Superior temporal gyrus (tissue), 1 donor: ENCODE measurements around the gene BET1L.
"Not testable (repeated sequence)": the region's sequence is repeated elsewhere in the genome, so short reads cannot be mapped to it uniquely, and the experiment has no call there.

Experiments used
- DNase-seq: peaks from one replicate; pipeline ENCODE4 v3.0.0-alpha.2; 2016; ENCODE audit errors: extremely low spot score

The BET1L gene

DNA sequence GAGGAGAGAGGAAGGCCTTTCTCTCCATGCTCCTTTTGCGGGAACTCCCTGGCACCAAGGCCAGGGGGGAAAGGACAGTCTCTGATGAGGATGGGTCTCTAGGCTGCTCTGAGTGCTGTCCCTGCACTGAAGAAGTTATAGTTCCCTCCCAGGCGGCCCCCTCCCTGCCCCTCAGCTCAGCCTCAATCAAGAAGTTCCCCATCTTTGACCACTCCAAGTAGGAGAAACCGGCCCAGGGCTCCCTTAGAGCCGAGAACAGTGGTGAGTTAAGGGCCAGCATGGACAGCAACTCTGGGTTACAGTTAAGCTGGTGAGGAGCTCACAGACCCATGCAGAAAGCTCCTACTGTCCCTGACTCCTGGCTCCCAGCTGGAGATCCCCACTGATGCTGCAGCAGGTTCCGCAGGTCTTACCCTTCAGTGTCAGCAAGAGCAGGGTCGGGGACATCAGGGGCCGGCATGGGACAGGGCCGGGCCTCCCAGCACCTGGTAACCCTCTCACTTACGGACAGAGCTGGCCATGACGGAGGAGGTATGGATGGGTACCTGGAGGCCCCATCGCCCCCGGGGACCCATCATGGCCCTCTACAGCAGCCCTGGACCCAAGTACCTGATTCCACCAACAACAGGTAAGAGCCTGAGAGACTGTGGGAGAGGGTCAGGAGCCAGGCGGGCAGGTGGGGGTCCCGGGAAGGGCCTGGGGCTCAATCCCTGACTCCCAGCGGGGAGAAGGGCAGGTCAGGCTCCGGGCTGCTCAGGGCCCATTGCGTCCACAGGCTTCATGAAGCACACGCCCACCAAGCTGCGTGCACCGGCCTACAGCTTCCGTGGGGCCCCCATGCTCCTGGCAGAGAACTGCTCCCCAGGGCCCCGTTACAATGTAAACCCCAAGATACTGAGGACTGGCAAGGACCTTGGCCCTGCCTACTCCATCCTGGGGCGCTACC is 10.1 kb downstream of the BET1L start:
- DNase-seq, result no peak

DNA sequence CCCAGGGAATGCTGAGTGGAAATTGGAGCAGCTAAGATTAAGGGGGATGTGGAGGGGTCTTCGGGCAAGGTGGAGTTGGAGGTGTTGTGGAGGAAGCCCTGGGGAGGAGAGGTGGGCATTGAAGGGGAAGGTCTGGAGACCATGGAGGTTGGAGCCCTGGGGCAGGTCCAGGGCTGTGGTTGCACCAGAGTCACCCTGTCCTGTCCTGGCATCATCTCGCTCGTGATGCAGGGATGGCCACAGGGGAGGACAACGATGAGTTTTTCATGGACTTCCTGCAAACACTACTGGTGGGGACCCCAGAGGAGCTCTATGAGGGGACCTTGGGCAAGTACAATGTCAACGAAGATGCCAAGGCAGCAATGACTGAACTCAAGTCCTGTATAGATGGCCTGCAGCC is 13.7 kb downstream of the BET1L start:
- DNase-seq, result not testable (repeated sequence)

DNA sequence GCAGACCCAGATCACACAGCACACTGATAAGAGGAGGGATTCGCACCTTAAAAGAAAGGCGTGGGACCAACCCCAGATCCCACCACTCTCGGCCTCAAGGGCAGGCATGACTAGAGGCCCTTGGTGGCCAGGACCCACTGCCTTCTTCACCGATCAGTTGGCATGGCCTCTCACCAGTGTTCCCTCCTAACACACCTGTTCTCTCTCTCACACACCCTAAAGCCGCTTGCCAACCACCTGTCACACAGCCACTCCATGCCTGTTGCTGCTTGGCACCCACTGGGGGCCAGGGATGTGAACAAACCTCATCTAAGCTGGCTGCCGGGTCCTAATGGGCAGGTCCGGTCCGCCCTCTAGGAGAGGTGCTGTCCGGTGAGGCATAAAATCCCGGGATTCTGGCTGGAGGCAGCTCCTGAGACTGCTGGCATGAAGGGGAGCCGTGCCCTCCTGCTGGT is 14.5 kb downstream of the BET1L start, which contains the start of gene SCGB1C1:
Gene SCGB1C1, plus strand, starts transcription at position 405 of the 455 bp plus-strand sequence. Its CDS starts 22 bp downstream, at position 427.
- DNase-seq, result not testable (repeated sequence)

DNA sequence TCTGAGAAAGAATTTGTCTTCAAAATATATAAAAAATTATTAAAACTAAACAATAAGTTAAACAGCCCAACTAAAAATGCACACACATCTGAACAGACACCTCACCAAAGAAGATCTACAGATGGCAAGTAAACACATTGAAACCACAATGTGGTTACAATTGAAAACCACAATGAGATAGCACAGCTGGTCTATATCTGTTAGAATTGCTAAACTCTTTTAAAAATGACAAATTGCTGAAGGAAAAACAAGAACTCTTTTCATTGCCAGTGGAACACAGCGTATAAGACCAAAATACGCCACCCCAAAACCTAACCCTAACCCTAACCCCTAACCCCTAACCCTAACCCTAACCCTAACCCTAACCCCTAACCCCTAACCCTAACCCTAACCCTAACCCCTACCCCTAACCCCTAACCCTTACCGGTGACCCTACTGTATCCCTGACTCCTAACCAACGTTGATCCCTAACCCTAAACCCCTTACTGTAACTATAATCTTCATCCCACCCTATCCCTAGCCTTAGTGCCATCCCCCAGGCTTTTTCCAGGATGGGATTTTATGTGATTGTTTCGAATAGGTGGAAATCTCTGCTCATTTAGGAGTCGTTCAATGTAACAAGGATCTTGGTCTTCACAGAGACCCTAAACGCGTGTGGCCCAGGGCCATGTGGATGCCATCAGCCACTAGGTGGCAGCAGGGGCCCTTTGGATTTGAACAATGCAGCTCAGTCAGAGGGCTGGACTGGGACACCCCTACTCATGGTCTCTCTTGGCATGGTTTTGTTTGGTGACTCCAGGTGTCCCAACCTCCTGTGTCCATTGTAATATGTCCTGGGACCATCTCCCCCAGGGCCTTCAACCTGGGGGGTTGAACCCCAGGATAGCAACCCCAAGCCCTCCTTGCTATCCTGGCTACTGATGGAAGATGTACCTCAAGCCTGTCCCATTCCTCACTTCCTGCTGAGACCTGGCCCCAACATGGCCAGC is 15.4 kb downstream of the BET1L start:
- not testable (repeated sequence) for DNase-seq

DNA sequence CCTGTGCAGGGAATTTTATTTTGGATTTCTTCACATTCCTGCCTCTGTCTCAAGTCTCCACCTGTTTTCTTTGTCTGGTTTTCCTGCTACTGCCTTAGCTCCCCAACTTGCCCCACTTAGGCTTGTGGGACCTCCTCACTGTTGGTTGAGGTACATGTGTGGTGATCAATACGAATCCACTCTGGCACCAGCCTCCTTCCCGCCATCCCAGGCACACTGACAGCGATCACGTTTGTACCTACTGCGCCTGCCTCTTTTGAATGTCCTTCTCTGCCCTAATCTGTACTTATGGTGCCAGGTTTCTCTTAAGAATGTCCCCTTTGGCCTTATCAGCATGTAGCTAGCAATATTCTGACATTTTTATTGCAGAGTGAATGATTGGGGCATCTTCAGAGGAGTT is 16.7 kb downstream of the BET1L start:
- DNase-seq, result not testable (repeated sequence)

DNA sequence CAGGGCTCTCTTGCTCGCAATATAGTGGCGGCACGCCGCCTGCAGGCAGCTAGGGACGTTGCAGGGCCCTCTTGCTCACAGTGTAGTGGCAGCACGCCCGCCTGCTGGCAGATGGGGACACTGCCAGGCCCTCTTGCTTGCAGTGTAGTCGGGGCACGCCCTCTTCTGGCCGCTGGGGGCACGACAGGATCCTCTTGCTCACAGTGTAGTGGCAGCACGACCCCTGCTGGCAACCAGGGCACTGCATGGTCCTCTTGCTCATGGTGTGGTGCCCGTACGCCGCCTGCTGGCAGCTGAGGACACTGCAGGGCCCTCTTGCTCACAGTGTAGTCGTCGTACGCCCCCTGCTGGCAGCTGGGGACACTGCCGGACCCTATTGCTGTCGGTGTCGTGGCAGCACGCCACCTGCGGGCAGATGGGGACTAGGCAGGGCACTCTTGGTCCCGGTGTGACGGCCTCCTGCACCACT is 17.3 kb downstream of the BET1L start:
- DNase-seq, result not testable (repeated sequence)

DNA sequence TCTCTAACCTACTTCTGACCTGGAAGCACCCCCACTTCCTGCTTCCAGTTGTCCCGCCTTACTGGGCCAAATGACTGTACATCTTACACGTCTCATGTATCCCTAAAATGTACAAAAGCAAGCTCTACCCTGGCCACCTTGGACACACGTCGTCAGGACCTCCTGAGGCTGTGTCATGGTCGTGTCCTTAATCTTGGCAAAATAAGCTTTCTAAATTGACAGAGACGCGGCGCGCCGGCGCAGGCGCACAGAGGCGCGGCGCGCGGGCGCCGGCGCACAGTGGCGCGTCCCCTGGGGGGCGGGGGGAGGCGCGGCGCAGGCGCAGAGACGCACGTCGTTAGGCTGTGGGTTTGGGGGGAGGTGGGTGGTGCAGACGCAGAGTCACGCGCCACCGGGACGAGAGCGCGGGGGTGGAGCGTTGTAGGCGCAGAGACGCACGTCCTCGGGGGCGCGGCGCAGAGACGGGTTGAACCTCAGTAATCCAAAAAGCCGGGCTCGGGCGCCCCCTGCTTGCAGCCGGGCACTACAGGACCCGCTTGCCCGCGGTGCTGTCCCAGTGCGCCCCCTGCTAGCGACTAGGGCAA is 17.9 kb downstream of the BET1L start:
- DNase-seq, result not testable (repeated sequence)

DNA sequence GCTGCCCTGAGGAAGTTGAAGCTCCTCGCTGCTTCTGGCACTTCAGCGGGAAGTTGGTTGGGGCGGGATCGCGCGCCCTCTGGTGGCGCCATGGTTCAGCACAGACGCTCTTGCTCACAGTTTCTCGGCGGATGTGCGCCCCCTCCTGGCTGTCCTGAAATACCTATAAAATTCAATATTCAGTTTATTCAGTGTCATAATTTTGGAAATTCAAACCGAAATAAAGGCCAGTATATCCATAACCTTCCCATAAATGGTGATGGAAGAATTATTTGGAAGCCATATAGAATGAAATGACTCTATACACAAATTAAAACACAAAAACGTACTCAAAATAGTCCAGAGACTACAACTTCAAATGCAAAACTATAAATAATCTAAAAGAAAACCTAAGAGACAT is 27.0 kb downstream of the BET1L start:
- not testable (repeated sequence) for DNase-seq
